Measurements from ENCODE around the gene KRT3. TPM values are rescaled to one million over a fixed set of nuclear protein-coding genes. Genes with fewer than 3 reads are reported as not detected.

KRT3 gene
- total RNA-seq, 2 donors from 2014 or later, result not detected

- Histone ChIP-seq H3K4me1 (no peaks in the 10 kb centered on the region), H3K36me3 (no peaks in the 10 kb centered on the region), H3K27me3 (no peaks in the 10 kb centered on the region), H3K9me3 (no peaks in the 10 kb centered on the region), H3K9ac (ENCODE audit: low read depth in 2 of 2, low read length in 2 of 2) (no peak overlapping the region), H3K4me3 (no peak overlapping the region), H3K27ac (no peak overlapping the region)
- intact Hi-C loops (cut with DNase I), result no loop called here
- no peak for DNase-seq
- TF ChIP-seq, protein P1, sequence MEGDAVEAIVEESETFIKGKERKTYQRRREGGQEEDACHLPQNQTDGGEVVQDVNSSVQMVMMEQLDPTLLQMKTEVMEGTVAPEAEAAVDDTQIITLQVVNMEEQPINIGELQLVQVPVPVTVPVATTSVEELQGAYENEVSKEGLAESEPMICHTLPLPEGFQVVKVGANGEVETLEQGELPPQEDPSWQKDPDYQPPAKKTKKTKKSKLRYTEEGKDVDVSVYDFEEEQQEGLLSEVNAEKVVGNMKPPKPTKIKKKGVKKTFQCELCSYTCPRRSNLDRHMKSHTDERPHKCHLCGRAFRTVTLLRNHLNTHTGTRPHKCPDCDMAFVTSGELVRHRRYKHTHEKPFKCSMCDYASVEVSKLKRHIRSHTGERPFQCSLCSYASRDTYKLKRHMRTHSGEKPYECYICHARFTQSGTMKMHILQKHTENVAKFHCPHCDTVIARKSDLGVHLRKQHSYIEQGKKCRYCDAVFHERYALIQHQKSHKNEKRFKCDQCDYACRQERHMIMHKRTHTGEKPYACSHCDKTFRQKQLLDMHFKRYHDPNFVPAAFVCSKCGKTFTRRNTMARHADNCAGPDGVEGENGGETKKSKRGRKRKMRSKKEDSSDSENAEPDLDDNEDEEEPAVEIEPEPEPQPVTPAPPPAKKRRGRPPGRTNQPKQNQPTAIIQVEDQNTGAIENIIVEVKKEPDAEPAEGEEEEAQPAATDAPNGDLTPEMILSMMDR (IDR thresholded peaks at IDR 0.05), result no peak
These were observed 41.5 kb upstream of the KRT3 start for GRCh38 chr12:52837413-52837741.

DNA sequence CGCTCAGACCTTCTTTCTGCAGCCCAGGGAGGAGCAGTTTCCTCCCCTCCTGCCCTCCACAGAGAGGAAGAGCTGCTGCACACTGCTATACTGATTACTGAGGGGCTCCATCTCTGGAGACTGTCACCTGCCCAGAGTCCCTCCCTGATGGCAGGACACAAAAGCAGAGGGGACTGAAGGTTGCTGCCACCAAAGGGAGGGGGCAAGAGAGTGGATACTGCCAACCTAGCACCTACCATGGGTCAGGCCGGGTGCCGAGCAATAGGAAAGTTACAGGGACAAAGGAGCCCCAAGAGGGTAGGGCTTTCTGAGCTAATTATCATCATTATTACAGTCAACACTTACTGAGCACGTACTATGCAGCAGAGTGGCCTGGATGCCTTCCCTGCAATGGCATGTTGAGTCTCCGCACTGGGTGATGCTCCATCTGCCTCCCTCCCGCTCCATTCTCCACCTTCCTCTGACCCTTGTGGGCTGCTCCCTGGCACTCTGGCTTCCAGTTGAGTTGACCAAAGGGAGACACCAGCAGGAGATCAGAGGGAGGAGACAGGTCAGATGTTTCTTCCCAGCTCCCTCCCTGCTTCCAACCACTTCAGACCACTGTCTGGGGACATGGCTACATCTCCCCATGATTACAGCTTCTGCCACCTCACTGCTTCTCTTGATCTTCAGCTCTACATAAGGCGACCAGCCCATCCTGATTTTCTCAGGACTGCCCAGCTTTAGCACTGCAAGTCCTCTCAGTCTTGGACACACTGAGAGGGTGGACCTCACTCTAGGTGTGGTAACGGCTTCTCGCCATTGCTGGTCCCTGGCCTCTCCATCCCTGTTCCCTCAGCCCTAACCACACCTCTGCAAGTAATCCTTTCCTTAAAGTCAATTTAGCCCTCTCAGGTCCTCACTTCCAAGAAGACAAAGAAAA lies 40.8 kb upstream of the KRT3 start:
- no peaks in the 10 kb centered on the region for H3K27me3 ChIP-seq
- H3K4me1 ChIP-seq, result no peaks in the 10 kb centered on the region
- H3K4me3 ChIP-seq, result no peak overlapping the region
- no peak overlapping the region for H3K27ac ChIP-seq
- no peak for DNase-seq
- TF ChIP-seq, protein P1 (IDR thresholded peaks at IDR 0.05), result no peak
- no peaks in the 10 kb centered on the region for H3K9me3 ChIP-seq
- H3K36me3 ChIP-seq, result no peaks in the 10 kb centered on the region
- H3K9ac ChIP-seq (ENCODE audit: low read depth in 2 of 2, low read length in 2 of 2), result no peak overlapping the region
- intact Hi-C loops (cut with DNase I), result no loop called here

DNA sequence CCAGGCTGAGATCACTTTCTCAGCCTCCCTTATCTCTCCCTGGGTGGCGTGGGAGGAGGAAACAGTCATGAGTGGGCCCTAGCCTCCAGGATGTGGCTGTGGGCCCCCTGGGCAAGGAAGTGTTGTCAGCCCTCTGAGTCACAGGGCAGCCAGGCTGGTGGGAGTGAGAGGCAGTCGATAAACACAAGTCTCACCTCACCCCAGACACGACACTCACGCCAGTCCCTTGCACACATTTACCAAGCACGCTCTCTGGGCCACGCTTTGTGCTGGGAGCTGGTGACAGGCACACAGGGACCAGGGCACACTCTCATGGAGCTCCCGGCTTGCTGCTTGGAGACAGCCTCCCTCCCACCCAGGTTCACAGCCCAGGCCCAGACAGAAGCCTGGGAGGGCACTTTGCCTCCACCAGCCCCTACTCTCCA lies 40.1 kb upstream of the KRT3 start:
- no peaks in the 10 kb centered on the region for H3K9me3 ChIP-seq
- no peaks in the 10 kb centered on the region for H3K27me3 ChIP-seq
- no peaks in the 10 kb centered on the region for H3K4me1 ChIP-seq
- intact Hi-C loops (cut with DNase I), result no loop called here
- H3K36me3 ChIP-seq, result no peaks in the 10 kb centered on the region
- DNase-seq, result no peak
- no peak overlapping the region for H3K27ac ChIP-seq
- TF ChIP-seq, protein P1 (IDR thresholded peaks at IDR 0.05), result no peak
- no peak overlapping the region for H3K4me3 ChIP-seq
- H3K9ac ChIP-seq (ENCODE audit: low read depth in 2 of 2, low read length in 2 of 2), result no peak overlapping the region

DNA sequence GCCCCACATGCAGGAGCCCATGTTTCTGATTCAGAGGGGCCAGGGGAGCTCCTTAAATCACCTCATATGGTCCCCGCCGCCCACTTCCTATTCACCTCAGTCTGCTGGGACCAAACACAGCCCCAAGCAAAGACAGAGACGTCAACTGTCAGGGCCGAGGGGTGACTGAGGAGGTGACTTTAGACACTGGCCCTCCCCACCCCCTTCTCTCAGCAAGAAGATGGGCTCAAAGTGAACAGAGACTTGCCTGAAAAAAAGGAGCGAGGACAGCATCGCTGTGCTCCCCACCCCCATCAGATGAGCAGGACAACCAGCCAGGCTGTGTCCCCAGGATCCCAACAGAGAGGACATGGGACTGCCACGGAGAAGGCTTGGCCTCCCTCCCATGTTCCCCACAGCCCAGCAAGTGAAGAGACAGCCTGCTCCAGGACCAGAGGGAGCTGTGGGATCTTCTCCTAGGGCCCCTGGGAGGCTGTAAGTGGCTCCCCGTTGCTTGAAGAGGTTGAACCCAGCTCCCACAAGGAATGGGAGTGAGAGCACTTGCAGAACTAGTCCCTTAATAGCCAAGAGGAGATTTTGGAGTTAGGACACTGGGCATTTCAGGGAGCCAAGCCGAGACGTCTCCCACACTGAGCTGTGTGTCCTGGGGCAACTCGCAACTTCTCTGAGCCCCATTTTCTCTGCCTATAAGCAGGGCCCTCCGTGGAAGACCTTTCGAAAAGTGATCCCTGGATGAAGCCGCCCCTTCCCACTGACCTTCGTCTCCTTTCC lies 39.5 kb upstream of the KRT3 start:
- intact Hi-C loops (cut with DNase I), result no loop called here
- no peaks in the 10 kb centered on the region for H3K27me3 ChIP-seq
- no peaks in the 10 kb centered on the region for H3K4me1 ChIP-seq
- H3K9me3 ChIP-seq, result no peaks in the 10 kb centered on the region
- no peak for DNase-seq
- H3K36me3 ChIP-seq, result no peaks in the 10 kb centered on the region
- no peak overlapping the region for H3K4me3 ChIP-seq
- TF ChIP-seq, protein P1 (IDR thresholded peaks at IDR 0.05), result no peak
- no peak overlapping the region for H3K27ac ChIP-seq
- no peak overlapping the region for H3K9ac ChIP-seq (ENCODE audit: low read depth in 2 of 2, low read length in 2 of 2)

DNA sequence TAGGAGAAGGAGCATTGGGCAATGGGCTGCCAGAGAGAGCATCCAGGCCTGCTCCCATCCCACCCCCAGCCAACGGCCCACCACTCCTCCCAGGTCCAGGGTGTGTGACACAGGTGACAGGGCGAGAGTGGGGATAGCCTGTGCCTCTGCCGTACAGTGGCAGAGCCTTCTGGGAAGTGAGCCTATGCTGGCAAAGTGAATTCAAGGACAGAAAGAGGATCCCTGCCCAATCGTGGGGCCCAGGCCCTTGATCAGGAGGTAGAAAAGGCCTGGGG lies 38.7 kb upstream of the KRT3 start:
- Histone ChIP-seq H3K27ac (no peak overlapping the region), H3K9me3 (no peaks in the 10 kb centered on the region), H3K9ac (ENCODE audit: low read depth in 2 of 2, low read length in 2 of 2) (no peak overlapping the region), H3K4me1 (no peaks in the 10 kb centered on the region), H3K4me3 (no peak overlapping the region), H3K36me3 (no peaks in the 10 kb centered on the region), H3K27me3 (no peaks in the 10 kb centered on the region)
- DNase-seq, result no peak
- TF ChIP-seq, protein P1 (IDR thresholded peaks at IDR 0.05), result no peak
- intact Hi-C loops (cut with DNase I), result no loop called here

Data from colonic mucosa (tissue), 4 donors.